Smooth muscle cell (in vitro differentiated cells): ENCODE measurements around the gene UTP3. TPM values are rescaled to one million over a fixed set of nuclear protein-coding genes. Genes with fewer than 3 reads are reported as not detected.

ENCODE experiments used
- DNase-seq: peaks from one replicate; lab custom pipeline; 2025; ENCODE audit not compliant: unreplicated experiment; lab: John Stamatoyannopoulos, UW
- H2AFZ ChIP-seq: fragments of 200-600 bp; sonication (generic); 2 replicates; pipeline ENCODE4 v1.6.0; 2016; ENCODE audit warnings: antibody characterized with exemption, low read depth, mild to moderate bottlenecking
- H3F3A ChIP-seq: fragments of 200-600 bp; sonication (generic); 2 replicates; pipeline ENCODE4 v1.6.0; 2017; ENCODE audit warnings: antibody characterized with exemption, low read depth
- H3K27ac ChIP-seq: fragments of 200-600 bp; sonication (generic); 2 replicates; pipeline ENCODE4 v1.5.1; 2016; ENCODE audit warnings: low read depth, mild to moderate bottlenecking
- H3K27me3 ChIP-seq: fragments of 200-600 bp; sonication (generic); 2 replicates; pipeline ENCODE4 v1.6.1; 2016; ENCODE audit warnings: low read depth, mild to moderate bottlenecking
- H3K36me3 ChIP-seq: fragments of 200-600 bp; sonication (generic); 2 replicates; pipeline ENCODE4 v1.5.1; 2016; ENCODE audit warnings: low read depth
- H3K4me1 ChIP-seq: fragments of 200-600 bp; sonication (generic); 2 replicates; pipeline ENCODE4 v1.5.1; 2016; ENCODE audit warnings: low read depth
- H3K4me2 ChIP-seq: fragments of 200-600 bp; sonication (generic); 2 replicates; pipeline ENCODE4 v1.6.0; 2016; ENCODE audit warnings: mild to moderate bottlenecking
- H3K4me3 ChIP-seq: fragments of 200-600 bp; sonication (generic); 2 replicates; pipeline ENCODE4 v1.5.1; 2016; ENCODE audit warnings: mild to moderate bottlenecking
- H3K79me2 ChIP-seq: fragments of 200-600 bp; sonication (generic); 2 replicates; pipeline ENCODE4 v1.6.0; 2016; ENCODE audit warnings: low read depth, mild to moderate bottlenecking
- H3K9ac ChIP-seq: fragments of 200-600 bp; sonication (generic); 2 replicates; pipeline ENCODE4 v1.6.0; 2016; ENCODE audit warnings: low read depth
- H3K9me3 ChIP-seq: fragments of 200-600 bp; sonication (generic); replicated peaks from 2 replicates; pipeline ENCODE4 v1.5.1; 2016; ENCODE audit warnings: low read depth
- H4K20me1 ChIP-seq: fragments of 200-600 bp; sonication (generic); 2 replicates; pipeline ENCODE4 v1.6.0; 2016; ENCODE audit warnings: low read depth
- WGBS: methylation state at CpG from one replicate; pipeline ENCODE4 v1.1.7; 2016; ENCODE audit warnings: low lambda C conversion rate; 5-methylcytosine and 5-hydroxymethylcytosine counted together
- polyA plus RNA-seq: library from polyadenylated mRNA; unstranded; fragments of >200 nt; fragmentation: Nextera tagmentation; extraction: Ambion mirVana; gene quantifications from 2 replicates; pipeline ENCODE4 v1.2.1, GENCODE V29; 2016
- small RNA-seq: library from RNA; depleted of rRNA; stranded (forward); fragments of <200 nt; gene quantifications from one replicate; pipeline ENCODE3, GENCODE V24; 2014
- total RNA-seq: library from RNA; depleted of rRNA; stranded (reverse); fragments of >200 nt; gene quantifications from 2 replicates; pipeline ENCODE4 v1.2.3, GENCODE V29; 2014
- TF ChIP-seq, protein P1 (sequence below): fragments of 200-600 bp; sonication (generic); IDR thresholded peaks from 2 replicates; pipeline ENCODE4 v1.5.1; 2017; ENCODE audit warnings: borderline replicate concordance, mild to moderate bottlenecking, antibody characterized with exemption; ENCODE audit not compliant: insufficient read depth, poor library complexity, severe bottlenecking

The UTP3 gene
- total and polyA plus RNA-seq, 2 experiments from 2014 or later, result 11.8 to 15.2 TPM

- WGBS, result 71% methylated on average over 1 of the region's 1 CpG
- Histone ChIP-seq H3F3A (no peaks in the 10 kb centered on the region), H3K9ac (no peak overlapping the region), H4K20me1 (peaks cover 49% of the 10 kb centered on the region), H3K9me3 (no peaks in the 10 kb centered on the region), H3K4me2 (no peak overlapping the region), H3K4me1 (peaks cover 22% of the 10 kb centered on the region), H2AFZ (no peak overlapping the region), H3K27me3 (no peaks in the 10 kb centered on the region), H3K79me2 (peaks cover 74% of the 10 kb centered on the region), H3K36me3 (no peaks in the 10 kb centered on the region), H3K4me3 (no peak overlapping the region), H3K27ac (no peak overlapping the region)
- TF ChIP-seq, protein P1, sequence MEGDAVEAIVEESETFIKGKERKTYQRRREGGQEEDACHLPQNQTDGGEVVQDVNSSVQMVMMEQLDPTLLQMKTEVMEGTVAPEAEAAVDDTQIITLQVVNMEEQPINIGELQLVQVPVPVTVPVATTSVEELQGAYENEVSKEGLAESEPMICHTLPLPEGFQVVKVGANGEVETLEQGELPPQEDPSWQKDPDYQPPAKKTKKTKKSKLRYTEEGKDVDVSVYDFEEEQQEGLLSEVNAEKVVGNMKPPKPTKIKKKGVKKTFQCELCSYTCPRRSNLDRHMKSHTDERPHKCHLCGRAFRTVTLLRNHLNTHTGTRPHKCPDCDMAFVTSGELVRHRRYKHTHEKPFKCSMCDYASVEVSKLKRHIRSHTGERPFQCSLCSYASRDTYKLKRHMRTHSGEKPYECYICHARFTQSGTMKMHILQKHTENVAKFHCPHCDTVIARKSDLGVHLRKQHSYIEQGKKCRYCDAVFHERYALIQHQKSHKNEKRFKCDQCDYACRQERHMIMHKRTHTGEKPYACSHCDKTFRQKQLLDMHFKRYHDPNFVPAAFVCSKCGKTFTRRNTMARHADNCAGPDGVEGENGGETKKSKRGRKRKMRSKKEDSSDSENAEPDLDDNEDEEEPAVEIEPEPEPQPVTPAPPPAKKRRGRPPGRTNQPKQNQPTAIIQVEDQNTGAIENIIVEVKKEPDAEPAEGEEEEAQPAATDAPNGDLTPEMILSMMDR, result no peak
- no peak for DNase-seq
Measured at GRCh38 chr4:70737006-70737405, 48.7 kb downstream of the UTP3 start.

DNA sequence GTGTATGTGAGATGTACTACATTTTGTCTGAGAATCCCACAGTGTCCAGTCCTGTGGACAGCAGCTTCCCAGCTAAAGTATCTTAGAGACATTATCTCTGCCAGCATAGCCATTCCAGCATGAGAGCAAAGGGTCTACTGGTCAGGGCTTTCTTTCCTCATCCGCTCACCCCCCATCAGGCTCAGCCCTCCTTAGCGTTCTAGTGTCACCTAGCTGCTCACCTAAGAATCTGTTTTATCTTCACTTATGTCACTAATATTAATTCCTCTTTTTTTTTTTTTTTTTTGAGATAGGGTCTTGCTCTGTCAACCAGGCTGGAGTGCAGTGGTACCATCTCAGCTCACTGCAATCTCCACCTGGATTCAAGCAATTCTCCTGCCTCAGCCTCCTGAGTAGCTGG, 49.1 kb downstream of the UTP3 start:
- DNase-seq, result no peak
- Histone ChIP-seq H3K9ac (no peak overlapping the region), H3F3A (no peaks in the 10 kb centered on the region), H3K79me2 (peaks cover 74% of the 10 kb centered on the region), H3K9me3 (no peaks in the 10 kb centered on the region), H3K36me3 (no peaks in the 10 kb centered on the region), H3K4me3 (no peak overlapping the region), H3K27me3 (no peaks in the 10 kb centered on the region), H2AFZ (no peak overlapping the region), H4K20me1 (peaks cover 53% of the 10 kb centered on the region), H3K27ac (no peak overlapping the region), H3K4me2 (no peak overlapping the region), H3K4me1 (peaks cover 26% of the 10 kb centered on the region)
- WGBS, result 95% methylated on average over 2 of the region's 2 CpGs
- TF ChIP-seq, protein P1, result no peak

DNA sequence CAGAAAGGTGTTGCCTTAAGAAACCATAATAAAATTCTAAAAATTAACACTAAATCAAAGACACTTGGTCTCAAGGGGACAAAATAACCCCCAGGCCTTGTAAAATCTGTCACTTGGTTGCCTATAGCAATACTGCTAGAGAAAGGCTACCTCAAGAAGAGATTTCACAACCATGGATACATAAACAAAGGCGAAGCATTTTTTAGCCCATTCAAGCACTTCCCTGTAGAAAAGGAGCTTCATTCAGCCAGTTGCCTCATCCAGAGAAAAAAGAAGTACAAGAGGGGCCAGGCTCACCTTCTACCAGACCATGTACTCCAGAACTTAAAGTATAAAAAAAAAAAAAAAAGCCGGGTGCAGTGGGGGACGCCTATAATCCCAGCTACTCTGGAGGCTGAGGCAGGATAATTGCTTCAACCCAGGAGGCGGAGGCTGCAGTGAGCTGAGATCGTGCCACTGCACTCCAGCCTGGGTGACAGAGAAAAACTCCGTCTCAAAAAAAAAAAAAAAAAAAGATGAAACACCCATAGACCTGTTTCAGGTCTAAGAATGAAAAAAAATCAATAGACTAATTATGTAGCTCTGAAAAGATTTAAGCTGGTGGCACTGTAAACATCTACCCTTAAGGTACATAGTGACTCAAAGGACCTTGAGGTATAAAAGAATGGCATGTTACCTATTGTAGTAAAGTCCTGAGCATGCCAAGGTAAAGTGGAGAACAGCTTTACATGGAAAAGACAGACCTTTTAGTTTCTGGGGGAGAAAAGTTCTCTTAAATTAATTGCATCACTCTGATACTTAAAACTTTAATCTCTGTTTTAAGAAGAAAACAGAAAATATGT, 51.4 kb downstream of the UTP3 start:
- 65% methylated on average over 6 of the region's 6 CpGs for WGBS
- peaks cover 84% of the 10 kb centered on the region for H3K79me2 ChIP-seq

More for the DNA sequence above, 51.4 kb downstream of the UTP3 start:
- Histone ChIP-seq H3K4me1 (peaks cover 20% of the 10 kb centered on the region), H3K27me3 (no peaks in the 10 kb centered on the region), H3K9ac (no peak overlapping the region), H3K27ac (no peak overlapping the region), H4K20me1 (peaks cover 62% of the 10 kb centered on the region), H3F3A (no peaks in the 10 kb centered on the region), H3K9me3 (no peaks in the 10 kb centered on the region), H3K4me2 (no peak overlapping the region), H3K36me3 (no peaks in the 10 kb centered on the region), H3K4me3 (no peak overlapping the region), H2AFZ (no peak overlapping the region)
- no peak for DNase-seq
- TF ChIP-seq, protein P1, result no peak

Small RNA genes lying within 50 kb of the gene (small RNA-seq; reads per million reads assigned to genes)
- gene RNU6-520P (not detected), gene RNU6-784P (not detected)

Other genes with a start within 250 kb of the UTP3 start
- gene MUC7, start 216.3 kb upstream of the UTP3 start, total RNA-seq, result not detected in 2 replicates
- not detected in 2 replicates for gene MUC7, start 216.3 kb upstream of the UTP3 start, polyA plus RNA-seq
- gene AMTN, start 170.0 kb upstream of the UTP3 start, total RNA-seq, result not detected in 2 replicates
- 0.61 and 1.4 TPM in 2 replicates for gene AMTN, start 170.0 kb upstream of the UTP3 start, polyA plus RNA-seq
- gene AMBN, start 96.3 kb upstream of the UTP3 start, total RNA-seq, result not detected in 2 replicates
- gene AMBN, start 96.3 kb upstream of the UTP3 start, polyA plus RNA-seq, result not detected in 2 replicates
- gene ENAM, start 59.8 kb upstream of the UTP3 start, total RNA-seq, result not detected in 2 replicates
- not detected in 2 replicates for gene ENAM, start 59.8 kb upstream of the UTP3 start, polyA plus RNA-seq
- not detected in 2 replicates for gene JCHAIN, start 22.0 kb upstream of the UTP3 start, total RNA-seq
- not detected in 2 replicates for gene JCHAIN, start 22.0 kb upstream of the UTP3 start, polyA plus RNA-seq
- gene RUFY3, start 33.4 kb downstream of the UTP3 start, total RNA-seq, result 42.8 and 49.2 TPM in 2 replicates
- 22.2 and 23.6 TPM in 2 replicates for gene RUFY3, start 33.4 kb downstream of the UTP3 start, polyA plus RNA-seq
- gene GRSF1, start 151.4 kb downstream of the UTP3 start, total RNA-seq, result 109 and 120 TPM in 2 replicates
- gene GRSF1, start 151.4 kb downstream of the UTP3 start, polyA plus RNA-seq, result 105 and 117 TPM in 2 replicates
- gene MOB1B, start 213.8 kb downstream of the UTP3 start, total RNA-seq, result 18.3 and 23.7 TPM in 2 replicates
- gene MOB1B, start 213.8 kb downstream of the UTP3 start, polyA plus RNA-seq, result 3.4 and 4.4 TPM in 2 replicates